KG1 (cell line): Measurements from ENCODE around the gene HOXC11.

ENCODE experiments used
- DNase-seq: peaks from one replicate; lab custom pipeline; 2025; lab: John Stamatoyannopoulos, UW

Gene HOXC11

GRCh38 chr12:53973236-53974042 is 513 bp downstream of the HOXC11 start:
- no peak for DNase-seq

DNA sequence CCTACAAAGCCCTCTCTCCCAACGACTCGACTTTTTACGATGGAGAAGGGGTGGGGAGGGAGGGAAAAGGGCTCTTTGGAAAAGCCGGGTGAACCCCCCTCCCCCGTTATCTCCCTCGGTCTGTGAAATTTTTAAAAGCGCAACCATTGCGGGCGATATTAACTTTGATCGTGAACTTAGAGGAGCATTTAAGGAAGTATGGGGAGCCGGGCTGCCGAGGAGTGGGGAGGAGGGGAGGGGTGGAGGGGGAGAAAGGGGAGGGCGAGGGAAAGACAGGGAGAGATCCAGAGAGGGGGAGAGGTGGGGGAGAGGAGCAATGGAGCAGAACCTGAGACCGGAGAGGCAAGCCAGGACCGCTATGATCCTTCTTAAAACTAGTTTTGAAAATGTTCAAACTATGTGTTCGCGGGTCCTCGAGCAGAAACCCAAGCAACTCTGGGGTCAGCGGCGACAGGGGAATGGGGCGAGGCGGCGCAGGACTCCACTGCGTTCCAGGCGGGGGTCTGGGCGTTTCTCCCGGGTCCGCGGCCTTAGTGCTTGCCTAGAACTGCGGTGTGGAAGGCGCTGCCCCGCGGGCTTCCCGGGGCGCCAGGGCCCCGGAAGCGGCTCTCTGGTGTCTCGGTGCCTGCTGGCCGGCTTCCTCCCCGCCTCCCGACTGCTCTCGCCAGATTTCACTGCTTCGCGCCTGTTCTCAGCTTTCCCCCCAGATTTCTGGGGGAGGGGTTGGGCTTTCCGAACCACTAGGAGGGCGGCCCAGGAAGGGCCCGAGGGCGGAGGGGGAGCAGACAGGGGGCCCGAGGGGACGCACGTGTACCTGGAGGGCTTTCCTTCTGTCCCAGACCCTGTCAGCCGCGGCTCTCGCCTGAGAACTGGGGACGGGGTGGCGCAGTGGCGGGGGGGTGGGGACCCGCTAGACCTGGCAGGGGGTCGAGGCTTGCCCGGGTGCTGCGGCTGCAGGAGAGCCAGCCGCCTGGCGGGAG is 1.4 kb downstream of the HOXC11 start, which contains the start of gene HOTAIR:
HOTAIR (minus strand) TSS at position 871 of the 980 bp plus-strand sequence.
- no peak for DNase-seq

- no peak for DNase-seq
These were observed 2.1 kb downstream of the HOXC11 start for GRCh38 chr12:53975064-53975471.

DNA sequence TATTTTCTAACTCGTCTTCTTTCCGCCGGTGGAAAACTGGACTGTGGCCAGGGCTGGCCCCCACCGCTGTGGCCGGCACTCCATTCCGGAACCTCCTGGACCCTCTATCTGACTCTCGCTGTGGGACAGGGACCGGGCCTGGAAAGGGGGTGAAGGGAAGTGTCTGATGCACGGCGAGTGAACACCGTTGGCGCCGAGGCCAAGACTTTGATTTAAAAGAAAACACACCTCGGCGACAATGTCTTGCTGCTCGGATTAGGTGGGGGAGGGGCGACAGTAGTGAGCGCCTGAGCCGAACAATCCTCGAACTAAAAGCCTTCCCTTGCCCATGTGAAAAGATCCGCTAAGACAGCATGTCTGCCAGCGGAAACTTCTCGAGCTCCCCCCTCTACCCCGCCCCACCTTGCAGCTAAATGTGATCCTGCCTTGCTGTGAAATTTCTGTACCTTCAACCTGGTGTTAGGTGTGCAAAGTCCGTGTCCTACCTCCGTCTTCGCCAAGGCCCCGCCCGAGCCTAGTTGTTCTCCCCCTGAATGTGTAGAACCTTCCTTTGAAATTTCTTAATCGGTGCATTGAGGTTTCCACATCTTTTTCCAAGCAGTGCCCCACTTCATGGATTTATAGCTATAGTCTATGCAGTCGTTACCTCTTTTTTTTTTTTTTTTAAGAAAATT is 2.7 kb downstream of the HOXC11 start:
- DNase-seq = no peak

GRCh38 chr12:53976172-53976822 is 3.4 kb downstream of the HOXC11 start:
- no peak for DNase-seq

- no peak for DNase-seq
These were observed 4.1 kb downstream of the HOXC11 start for GRCh38 chr12:53976823-53977595.

DNA sequence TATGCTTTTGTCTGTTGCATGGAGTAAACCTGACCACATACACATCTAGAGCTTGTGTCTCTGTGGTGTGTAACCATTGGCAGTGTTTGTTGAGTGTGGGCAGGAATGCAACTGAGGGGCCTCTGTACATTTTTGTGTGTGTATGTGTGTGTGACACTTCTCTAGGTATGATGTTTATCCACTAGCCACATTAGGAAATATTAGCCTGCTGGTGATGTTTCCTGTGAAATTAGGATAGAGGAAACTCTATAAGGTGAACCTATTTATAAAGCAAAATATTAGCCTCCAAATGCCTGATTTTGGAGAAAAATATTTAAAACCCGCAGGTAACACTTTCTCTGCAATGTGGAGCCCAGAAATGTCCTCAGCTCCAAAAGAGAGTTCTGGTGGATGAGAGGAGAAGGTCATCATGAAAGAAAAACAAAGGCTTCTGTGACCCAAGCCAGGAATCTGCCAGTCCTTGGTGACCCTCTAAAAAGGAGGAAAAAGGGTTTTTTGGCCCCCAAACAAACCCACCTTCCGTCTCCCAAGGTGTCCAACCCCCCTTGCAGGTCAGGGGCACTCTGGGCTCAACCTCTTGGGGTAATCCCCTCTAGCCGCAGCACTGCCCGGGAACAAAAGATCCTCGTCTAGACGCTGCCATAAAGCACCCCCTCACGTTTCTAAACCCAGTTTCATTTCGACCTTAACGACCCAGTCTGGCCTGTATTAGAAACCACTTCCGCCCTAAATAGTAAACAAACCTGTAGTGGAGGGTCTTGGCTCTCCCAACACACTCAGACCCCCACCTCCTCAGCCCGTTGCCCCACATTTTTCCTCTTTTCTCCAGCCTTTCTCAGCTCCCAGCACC is 4.9 kb downstream of the HOXC11 start:
- no peak for DNase-seq

DNA sequence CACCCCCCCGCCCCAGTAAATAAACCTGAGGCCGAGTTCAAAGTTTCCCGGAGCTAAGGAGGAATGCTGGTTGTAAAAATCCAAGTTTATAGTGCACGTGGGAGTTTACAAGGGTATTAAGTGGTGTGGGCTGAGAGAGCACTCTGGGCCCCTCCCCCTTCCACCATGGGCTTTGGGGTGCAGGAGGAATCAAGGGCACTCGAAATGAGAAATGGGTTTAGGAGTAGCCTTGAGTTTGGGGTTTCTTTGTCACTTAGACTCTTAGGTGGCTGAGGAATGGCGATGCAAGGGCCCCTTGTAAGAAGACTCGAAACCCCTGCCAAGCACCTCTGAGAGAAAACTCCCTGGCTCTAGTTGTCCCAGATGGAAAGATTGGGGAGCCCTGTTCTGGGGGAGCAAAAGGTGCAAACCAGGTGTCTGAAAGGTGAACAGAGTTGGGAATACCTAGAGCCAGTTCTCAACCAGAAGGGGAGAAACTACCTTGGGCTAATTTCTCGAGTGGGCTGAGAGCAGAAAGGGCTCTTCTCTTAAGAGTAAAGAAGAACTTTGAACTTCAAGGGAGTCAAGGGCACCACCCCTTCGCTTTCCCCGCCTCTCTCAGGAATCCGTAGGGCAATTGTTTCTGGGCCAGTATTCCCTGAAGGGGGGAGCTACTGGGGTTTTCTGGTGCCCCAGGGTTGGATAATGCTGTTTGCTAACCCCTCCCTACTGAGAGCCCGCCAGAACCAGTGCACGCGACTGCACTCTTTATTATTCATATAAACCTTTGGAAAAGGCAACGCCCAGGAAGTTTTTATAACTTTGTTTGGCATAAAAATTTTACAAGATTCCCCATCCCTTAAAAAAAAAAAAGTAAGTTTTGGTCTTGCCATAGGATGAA is 5.8 kb downstream of the HOXC11 start:
- DNase-seq = no peak

- DNase-seq = no peak
These were observed 7.3 kb downstream of the HOXC11 start for GRCh38 chr12:53980104-53980801.

- DNase-seq = no peak
These were observed 8.0 kb downstream of the HOXC11 start for GRCh38 chr12:53980802-53981496.

DNA sequence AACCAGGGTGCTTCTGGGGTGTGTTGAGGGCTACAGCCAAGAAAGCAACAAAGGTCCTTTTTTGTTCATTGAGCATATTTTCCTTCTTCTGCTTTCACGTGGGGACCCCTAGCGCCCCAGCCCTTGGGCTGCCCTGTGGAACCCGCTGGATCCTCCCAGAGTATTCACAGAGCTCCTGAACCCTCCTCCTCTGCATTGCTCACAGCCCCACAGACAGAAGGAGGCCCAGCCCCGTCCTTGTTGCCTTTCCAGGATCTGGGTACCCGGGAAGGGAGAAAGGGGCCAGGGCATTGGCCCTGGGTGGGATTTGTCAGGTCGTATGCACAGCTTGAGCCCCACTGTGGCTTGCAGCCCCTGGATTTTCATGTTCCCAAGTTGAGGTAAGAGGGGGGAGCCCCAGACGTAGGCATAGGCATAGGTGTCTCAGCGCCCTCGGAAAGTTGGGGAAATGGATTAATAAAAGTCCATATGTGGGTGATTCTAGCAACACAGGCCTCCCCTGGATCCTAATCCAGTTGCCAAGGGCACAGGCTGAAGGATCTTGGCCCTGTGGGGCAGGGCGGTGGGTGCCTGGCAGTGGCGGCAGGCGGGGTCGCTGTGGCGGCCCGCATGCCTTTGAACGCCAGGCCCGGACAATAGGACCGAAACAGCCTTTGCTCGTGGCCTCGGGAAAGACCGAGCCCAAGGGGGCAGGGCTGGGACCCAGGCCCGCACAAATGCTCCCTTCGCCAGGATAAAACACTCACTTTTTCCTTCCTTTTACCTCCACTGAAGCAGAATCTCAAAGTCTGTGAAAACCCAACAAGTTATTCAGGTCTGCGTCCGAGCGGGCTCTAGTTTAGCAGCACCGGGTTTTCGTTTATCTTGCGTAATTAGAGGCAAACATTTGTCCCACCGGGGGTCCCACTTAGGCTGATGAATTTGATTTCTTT is 9.0 kb downstream of the HOXC11 start:
- no peak for DNase-seq

GRCh38 chr12:53982648-53983567 is 10.0 kb downstream of the HOXC11 start:
- no peak for DNase-seq

DNA sequence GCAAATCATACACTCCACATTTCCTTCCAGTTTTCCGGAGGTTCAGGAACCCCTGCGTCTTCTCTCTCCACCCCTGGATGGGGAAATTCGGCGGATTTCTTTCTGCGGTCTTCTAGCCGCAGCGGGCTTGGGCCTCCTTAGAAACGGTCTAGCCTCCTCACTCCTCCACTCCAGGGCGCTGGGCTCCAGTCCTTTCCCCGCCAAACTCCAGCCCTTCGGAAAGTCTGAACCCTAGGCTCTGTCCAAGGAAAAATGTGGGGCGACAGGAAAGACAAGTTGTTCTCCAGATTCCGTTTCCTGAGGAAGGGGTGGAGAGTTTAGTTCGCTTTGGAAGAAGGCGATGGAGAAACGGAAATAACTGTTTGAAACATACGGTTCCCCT is 10.6 kb downstream of the HOXC11 start:
- DNase-seq = no peak

DNA sequence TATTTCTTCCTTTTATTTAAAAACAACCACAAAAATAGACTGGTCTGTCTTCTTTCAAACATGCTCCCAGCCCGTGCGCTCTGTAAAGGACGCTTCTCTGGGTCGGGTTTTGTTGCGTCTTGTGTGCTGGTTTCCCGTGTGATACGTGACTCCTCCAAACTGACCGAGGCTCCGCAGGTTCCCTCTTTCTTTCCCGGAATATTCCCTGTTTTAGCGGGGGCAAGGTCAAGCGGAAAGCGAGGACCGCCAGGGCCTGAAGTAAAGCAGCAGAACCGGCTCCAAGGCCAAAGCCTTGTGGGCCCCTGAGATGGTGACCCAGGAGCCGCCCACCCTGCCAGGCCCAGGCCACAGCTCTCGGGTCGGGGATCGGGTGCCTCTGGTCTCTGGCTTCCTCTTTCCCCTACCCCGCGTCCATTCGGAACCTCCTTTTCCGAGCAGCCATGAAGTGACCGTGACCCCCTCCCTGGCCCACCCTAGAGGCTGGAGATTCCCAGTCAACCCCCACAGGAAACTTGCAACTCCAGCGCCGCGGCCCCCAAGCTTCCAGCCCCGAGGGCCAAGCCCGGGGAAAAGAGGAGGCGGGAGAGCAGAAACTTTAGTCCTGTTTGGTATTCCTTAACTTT is 11.1 kb downstream of the HOXC11 start:
- DNase-seq = no peak
